SU-DHL-6 (cell line): ENCODE results near the gene CACNA1B.
"Not testable (repeated sequence)": the region's sequence is repeated elsewhere in the genome, so short reads cannot be mapped to it uniquely, and the experiment has no call there.

Experiments used
- H2AFZ ChIP-seq: fragments of 200-600 bp; sonication (generic); 2 replicates; pipeline ENCODE4 v1.6.1; 2014; ENCODE audit warnings: low read depth, mild to moderate bottlenecking, moderate library complexity, mixed read lengths, antibody characterized with exemption, low read length; ENCODE audit not compliant: severe bottlenecking
- H3F3A ChIP-seq: fragments of 200-600 bp; shearing (Covaris generic); 2 replicates; pipeline ENCODE4 v1.6.0; 2016; ENCODE audit warnings: antibody characterized with exemption, mild to moderate bottlenecking; ENCODE audit not compliant: insufficient read depth
- H3K27ac ChIP-seq: fragments of 200-600 bp; sonication (generic); 2 replicates; pipeline ENCODE4 v1.5.1; 2016; ENCODE audit warnings: low read depth, mild to moderate bottlenecking, low read length, moderate library complexity, mixed read lengths
- H3K27me3 ChIP-seq: fragments of 200-600 bp; sonication (generic), shearing (Covaris generic); 2 replicates; pipeline ENCODE4 v1.6.0; 2014; ENCODE audit warnings: mild to moderate bottlenecking, low read length
- H3K36me3 ChIP-seq: fragments of 200-600 bp; sonication (generic); 2 replicates; pipeline ENCODE4 v1.6.1; 2014; ENCODE audit warnings: mild to moderate bottlenecking, low read length, mixed read lengths
- H3K4me2 ChIP-seq: fragments of 300-600, 200-600 bp; shearing (Covaris generic), sonication (generic); 2 replicates; pipeline ENCODE4 v1.6.0; 2014; ENCODE audit warnings: low read length, low read depth, mild to moderate bottlenecking; ENCODE audit not compliant: poor library complexity, severe bottlenecking
- H3K4me3 ChIP-seq: fragments of 200-600 bp; sonication (generic); 2 replicates; pipeline ENCODE4 v1.5.1; 2014; ENCODE audit warnings: antibody characterized with exemption, low read length, mild to moderate bottlenecking, mixed read lengths; ENCODE audit not compliant: insufficient read depth, poor library complexity, severe bottlenecking
- H3K79me2 ChIP-seq: fragments of 200-600 bp; sonication (generic); 2 replicates; pipeline ENCODE4 v1.6.1; 2014; ENCODE audit warnings: mild to moderate bottlenecking, low read length, moderate library complexity; ENCODE audit not compliant: insufficient read depth
- H3K9ac ChIP-seq: fragments of 200-600 bp; sonication (generic); 2 replicates; pipeline ENCODE4 v1.7.0; 2014; ENCODE audit warnings: mild to moderate bottlenecking, low read length
- H3K9me2 ChIP-seq: fragments of 200-600 bp; sonication (generic); replicated peaks from 2 replicates; pipeline ENCODE4 v1.6.1; 2014; ENCODE audit warnings: low read length; ENCODE audit not compliant: insufficient read depth
- H3K9me3 ChIP-seq: fragments of 200-600 bp; sonication (generic); 2 replicates; pipeline ENCODE4 v1.6.1; 2014; ENCODE audit warnings: low read length, mixed read lengths; ENCODE audit not compliant: insufficient read depth
- H4K20me1 ChIP-seq: fragments of 200-600 bp; sonication (generic); 2 replicates; pipeline ENCODE4 v1.6.1; 2014; ENCODE audit warnings: low read depth, mild to moderate bottlenecking, antibody characterized with exemption, low read length, moderate library complexity, mixed read lengths

CACNA1B gene

GRCh38 chr9:138149672-138150656, 272.4 kb downstream of the CACNA1B start:
- not testable (repeated sequence) for H3K9ac ChIP-seq, H2AFZ ChIP-seq

GRCh38 chr9:138155788-138156187, 278.2 kb downstream of the CACNA1B start:
- H2AFZ ChIP-seq, H3F3A ChIP-seq, H3K27me3 ChIP-seq, H3K9me3 ChIP-seq, H3K9ac ChIP-seq, H3K79me2 ChIP-seq, H3K4me2 ChIP-seq, H3K27ac ChIP-seq, H3K4me3 ChIP-seq, H3K9me2 ChIP-seq, H3K36me3 ChIP-seq, H4K20me1 ChIP-seq: not testable (repeated sequence)

More at GRCh38 chr9:138149672-138150656, 272.4 kb downstream of the CACNA1B start:
- H3K27me3 ChIP-seq, H3F3A ChIP-seq, H3K4me3 ChIP-seq, H4K20me1 ChIP-seq, H3K4me2 ChIP-seq, H3K9me2 ChIP-seq, H3K79me2 ChIP-seq, H3K36me3 ChIP-seq, H3K27ac ChIP-seq, H3K9me3 ChIP-seq: not testable (repeated sequence)

DNA sequence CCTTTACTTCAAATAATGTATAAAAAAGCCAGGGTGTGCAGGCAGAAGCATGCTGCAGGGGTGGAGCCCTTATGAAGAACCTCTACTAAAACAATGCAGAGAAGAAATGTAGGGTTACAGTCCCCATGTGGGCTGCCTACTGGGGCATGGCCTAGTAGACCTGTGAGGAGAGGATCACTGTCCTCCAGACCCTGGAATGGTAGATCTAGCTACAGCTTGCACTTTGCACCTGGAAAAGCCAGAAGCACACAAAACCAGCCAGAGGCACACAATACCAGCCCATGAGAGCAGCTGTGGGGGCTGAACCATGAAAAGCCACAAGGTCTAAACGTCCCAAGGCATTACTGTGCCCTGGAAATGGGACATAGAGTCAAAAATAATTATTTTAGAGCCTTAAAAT, 289.2 kb downstream of the CACNA1B start:
- H3K27ac ChIP-seq, H3K27me3 ChIP-seq, H3K9me2 ChIP-seq, H3K9me3 ChIP-seq, H2AFZ ChIP-seq, H3K4me2 ChIP-seq, H3K36me3 ChIP-seq, H3K9ac ChIP-seq, H3K4me3 ChIP-seq, H4K20me1 ChIP-seq, H3F3A ChIP-seq, H3K79me2 ChIP-seq: not testable (repeated sequence)
